H9 (cell line): ENCODE measurements around the gene TPD52L2. TPM values are rescaled to one million over a fixed set of nuclear protein-coding genes. Genes with fewer than 3 reads are reported as not detected.

Source experiments
- DNase-seq: peaks from one replicate; pipeline ENCODE4 v3.0.0-alpha.2; 2017
- H2AFZ ChIP-seq: one replicate; pipeline ENCODE4 v1.6.1; 2013; ENCODE audit warnings: mild to moderate bottlenecking, low read length, control low read depth, moderate library complexity
- H2AK5ac ChIP-seq: 2 replicates; pipeline ENCODE4 v1.6.1; 2013; ENCODE audit warnings: low read length, control low read depth, mixed read lengths; ENCODE audit not compliant: insufficient read length
- H2BK120ac ChIP-seq: one replicate; pipeline ENCODE4 v1.6.1; 2013; ENCODE audit warnings: low read depth, mild to moderate bottlenecking, low read length, control low read depth, inconsistent platforms; ENCODE audit not compliant: poor library complexity, severe bottlenecking
- H2BK12ac ChIP-seq: 2 replicates; pipeline ENCODE4 v1.6.1; 2013; ENCODE audit warnings: low read length, control low read depth, mixed read lengths, low read depth; ENCODE audit not compliant: insufficient read length
- H2BK15ac ChIP-seq: 2 replicates; pipeline ENCODE4 v1.6.1; 2013; ENCODE audit warnings: low read depth, low read length, control low read depth
- H2BK20ac ChIP-seq: one replicate; pipeline ENCODE4 v1.6.1; 2013; ENCODE audit warnings: low read depth, mild to moderate bottlenecking, low read length, control low read depth, inconsistent platforms; ENCODE audit not compliant: poor library complexity, severe bottlenecking
- H2BK5ac ChIP-seq: 2 replicates; pipeline ENCODE4 v1.6.1; 2013; ENCODE audit warnings: low read length, control low read depth, mixed read lengths; ENCODE audit not compliant: insufficient read length
- H3K14ac ChIP-seq: 2 replicates; pipeline ENCODE4 v1.6.1; 2013; ENCODE audit warnings: low read length, control low read depth; ENCODE audit not compliant: insufficient read depth
- H3K18ac ChIP-seq: 2 replicates; pipeline ENCODE4 v1.6.1; 2013; ENCODE audit warnings: low read depth, mild to moderate bottlenecking, mixed read lengths, low read length, control low read depth; ENCODE audit not compliant: insufficient read length
- H3K23ac ChIP-seq: 2 replicates; pipeline ENCODE4 v1.6.1; 2013; ENCODE audit warnings: low read length, control low read depth, mixed read lengths, low read depth; ENCODE audit not compliant: insufficient read length
- H3K23me2 ChIP-seq: 2 replicates; pipeline ENCODE4 v1.6.1; 2013; ENCODE audit warnings: low read depth, mild to moderate bottlenecking, mixed read lengths, low read length, control low read depth; ENCODE audit not compliant: insufficient read length, poor library complexity, severe bottlenecking
- H3K27ac ChIP-seq: 2 replicates; pipeline ENCODE4 v1.5.1; 2013; ENCODE audit warnings: low read length, control low read depth, mixed read lengths, low read depth; ENCODE audit not compliant: insufficient read length
- H3K27me3 ChIP-seq: 2 replicates; pipeline ENCODE4 v1.6.1; 2013; ENCODE audit warnings: low read length, control low read depth, inconsistent platforms; ENCODE audit not compliant: insufficient read depth
- H3K4ac ChIP-seq: 2 replicates; pipeline ENCODE4 v1.6.1; 2013; ENCODE audit warnings: low read depth, mild to moderate bottlenecking, control low read depth, inconsistent platforms, low read length, moderate library complexity
- H3K4me1 ChIP-seq: 2 replicates; pipeline ENCODE4 v1.6.1; 2013; ENCODE audit warnings: low read length, control low read depth, inconsistent platforms; ENCODE audit not compliant: insufficient read depth
- H3K4me2 ChIP-seq: 2 replicates; pipeline ENCODE4 v1.6.1; 2013; ENCODE audit warnings: low read length, control low read depth, mixed read lengths; ENCODE audit not compliant: insufficient read length, insufficient read depth
- H3K56ac ChIP-seq: 2 replicates; pipeline ENCODE4 v1.6.1; 2013; ENCODE audit warnings: low read depth, mild to moderate bottlenecking, mixed read lengths, low read length, control low read depth; ENCODE audit not compliant: insufficient read length
- H3K79me1 ChIP-seq: 2 replicates; pipeline ENCODE4 v1.6.1; 2013; ENCODE audit warnings: low read depth, mild to moderate bottlenecking, moderate library complexity, low read length, control low read depth, inconsistent platforms; ENCODE audit not compliant: insufficient read depth, poor library complexity, severe bottlenecking
- H3K79me2 ChIP-seq: 2 replicates; pipeline ENCODE4 v1.6.1; 2013; ENCODE audit warnings: low read length, control low read depth, inconsistent platforms; ENCODE audit not compliant: insufficient read depth
- H3K9ac ChIP-seq: 2 replicates; pipeline ENCODE4 v1.6.1; 2013; ENCODE audit warnings: low read length, control low read depth, mixed read lengths; ENCODE audit not compliant: insufficient read length; ENCODE audit errors: extremely low read depth
- H3K9me3 ChIP-seq: one replicate; pipeline ENCODE4 v1.6.1; 2013; ENCODE audit warnings: low read depth, low read length, inconsistent platforms; ENCODE audit not compliant: control insufficient read depth
- H3T11ph ChIP-seq: one replicate; pipeline ENCODE4 v1.6.1; 2013; ENCODE audit warnings: mild to moderate bottlenecking, low read length, control low read depth, inconsistent platforms
- H4K20me1 ChIP-seq: one replicate; pipeline ENCODE4 v1.6.1; 2013; ENCODE audit not compliant: control insufficient read depth, insufficient read length, insufficient read depth
- H4K5ac ChIP-seq: 2 replicates; pipeline ENCODE4 v1.6.1; 2013; ENCODE audit warnings: low read depth, mild to moderate bottlenecking, mixed read lengths, low read length, control low read depth; ENCODE audit not compliant: insufficient read length
- H4K8ac ChIP-seq: replicated peaks from 2 replicates; pipeline ENCODE4 v1.6.1; 2013; ENCODE audit warnings: low read length, control low read depth, mixed read lengths, low read depth; ENCODE audit not compliant: insufficient read length
- H4K91ac ChIP-seq: 2 replicates; pipeline ENCODE4 v1.6.1; 2013; ENCODE audit warnings: low read depth, mild to moderate bottlenecking, moderate library complexity, mixed read lengths, low read length, control low read depth; ENCODE audit not compliant: insufficient read length
- H3K27ac Mint-ChIP-seq, 3 experiments: 2 replicates in 2 of 3; 3 replicates in 1 of 3; pipeline ENCODE4 v1.8.0; 2020 to 2021; ENCODE audit warnings: mixed read lengths in 3 of 3, mild to moderate bottlenecking in 1 of 3, moderate library complexity in 1 of 3
- H3K27me3 Mint-ChIP-seq: 2 replicates; pipeline ENCODE4 v1.8.0; 2021; ENCODE audit warnings: low read depth, mild to moderate bottlenecking, moderate library complexity, mixed read lengths
- H3K36me3 Mint-ChIP-seq, 3 experiments: 2 replicates in 2 of 3; 3 replicates in 1 of 3; pipeline ENCODE4 v1.8.0; 2020 to 2021; ENCODE audit warnings: low read depth in 3 of 3, mixed read lengths in 3 of 3; ENCODE audit not compliant: insufficient read depth in 1 of 3
- H3K4me1 Mint-ChIP-seq, 2 experiments: 2 replicates each; pipeline ENCODE4 v1.8.0; 2020; ENCODE audit warnings: mixed read lengths in 2 of 2
- H3K4me3 Mint-ChIP-seq, 2 experiments: 2 replicates in 1 of 2; 3 replicates in 1 of 2; pipeline ENCODE4 v1.8.0; 2020 to 2021; ENCODE audit warnings: mild to moderate bottlenecking in 2 of 2, mixed read lengths in 2 of 2, moderate library complexity in 1 of 2
- H3K9me3 Mint-ChIP-seq, 2 experiments: 2 replicates in 1 of 2; 3 replicates in 1 of 2; pipeline ENCODE4 v1.8.0; 2020; ENCODE audit warnings: mild to moderate bottlenecking in 2 of 2, mixed read lengths in 2 of 2, moderate library complexity in 1 of 2
- WGBS: extraction: QIAGEN DNeasy Blood & Tissue Kit; methylation state at CpG from one replicate; pipeline ENCODE4 v1.1.7; 2013; ENCODE audit warnings: missing lambda C conversion rate, low lambda C conversion rate, mixed read lengths; ENCODE audit not compliant: insufficient read length; ENCODE audit errors: extremely low coverage; 5-methylcytosine and 5-hydroxymethylcytosine counted together
- total RNA-seq: library from RNA; stranded (reverse); gene quantifications from 2 replicates; pipeline ENCODE4 v1.2.1, GENCODE V29; 2021
- TF ChIP-seq, protein P1 (sequence below): fragments of 200-600 bp; sonication (generic); conservative IDR thresholded peaks from 3 replicates; pipeline ENCODE4 v1.8.0; 2021; ENCODE audit warnings: antibody characterized with exemption, mild to moderate bottlenecking

TPD52L2 gene
- total RNA-seq, 1 experiment from 2014 or later, result 94.1 TPM

DNA sequence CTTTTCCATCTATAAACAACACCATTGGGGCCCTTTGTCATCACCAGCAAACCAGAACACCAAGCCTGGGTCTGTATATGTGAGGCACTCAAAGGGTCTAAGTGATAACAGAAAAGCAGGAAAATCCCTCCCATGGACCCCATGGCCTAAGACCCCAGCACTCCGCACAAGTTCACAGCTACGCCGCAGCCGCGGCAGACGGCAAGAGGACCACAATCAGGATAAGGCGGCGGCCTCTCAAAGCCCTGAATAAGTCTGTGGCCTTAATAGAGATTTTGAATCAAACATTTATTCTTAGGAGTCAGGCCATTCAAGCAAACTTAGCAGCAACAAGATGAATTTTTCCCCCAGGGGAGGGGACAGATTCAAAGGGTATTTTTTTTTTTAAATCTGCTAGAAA lies 36.9 kb upstream of the TPD52L2 start:
- Mint-ChIP-seq H3K27ac (no peak overlapping the region), H3K36me3 (peaks cover 0 to 5% (median 5%) of the 10 kb centered on the region in 3 experiments; a peak in 5 of 7 replicates), H3K9me3 (no peaks in the 10 kb centered on the region; a peak in 2 of 5 replicates), H3K4me1 (peaks cover 28 to 35% of the 10 kb centered on the region in 2 experiments), H3K4me3 (no peak overlapping the region), H3K27me3 (peaks cover 26% of the 10 kb centered on the region)
- no peak overlapping the region for H3K14ac ChIP-seq
- H3K4me2 ChIP-seq, result no peak overlapping the region
- no peak overlapping the region for H3K23ac ChIP-seq
- H3K4ac ChIP-seq, result no peak overlapping the region
- peaks cover 4% of the 10 kb centered on the region for H3K79me1 ChIP-seq
- no peaks in the 10 kb centered on the region for H3K9me3 ChIP-seq
- no peak overlapping the region for H2BK12ac ChIP-seq
- no peak overlapping the region for H2AK5ac ChIP-seq
- H3K56ac ChIP-seq, result no peak overlapping the region
- no peak overlapping the region for H2BK5ac ChIP-seq
- no peak overlapping the region for H3K9ac ChIP-seq
- peaks cover 4% of the 10 kb centered on the region; the same call in 1 of the 2 replicates for H3K4me1 ChIP-seq
- H2BK15ac ChIP-seq, result no peak overlapping the region
- no peak for DNase-seq
- TF ChIP-seq, protein P1, sequence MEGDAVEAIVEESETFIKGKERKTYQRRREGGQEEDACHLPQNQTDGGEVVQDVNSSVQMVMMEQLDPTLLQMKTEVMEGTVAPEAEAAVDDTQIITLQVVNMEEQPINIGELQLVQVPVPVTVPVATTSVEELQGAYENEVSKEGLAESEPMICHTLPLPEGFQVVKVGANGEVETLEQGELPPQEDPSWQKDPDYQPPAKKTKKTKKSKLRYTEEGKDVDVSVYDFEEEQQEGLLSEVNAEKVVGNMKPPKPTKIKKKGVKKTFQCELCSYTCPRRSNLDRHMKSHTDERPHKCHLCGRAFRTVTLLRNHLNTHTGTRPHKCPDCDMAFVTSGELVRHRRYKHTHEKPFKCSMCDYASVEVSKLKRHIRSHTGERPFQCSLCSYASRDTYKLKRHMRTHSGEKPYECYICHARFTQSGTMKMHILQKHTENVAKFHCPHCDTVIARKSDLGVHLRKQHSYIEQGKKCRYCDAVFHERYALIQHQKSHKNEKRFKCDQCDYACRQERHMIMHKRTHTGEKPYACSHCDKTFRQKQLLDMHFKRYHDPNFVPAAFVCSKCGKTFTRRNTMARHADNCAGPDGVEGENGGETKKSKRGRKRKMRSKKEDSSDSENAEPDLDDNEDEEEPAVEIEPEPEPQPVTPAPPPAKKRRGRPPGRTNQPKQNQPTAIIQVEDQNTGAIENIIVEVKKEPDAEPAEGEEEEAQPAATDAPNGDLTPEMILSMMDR, result no peak
- no peak overlapping the region for H2AFZ ChIP-seq
- peaks cover 4% of the 10 kb centered on the region; the same call in 1 of the 2 replicates for H3K27me3 ChIP-seq
- H4K20me1 ChIP-seq, result no peaks in the 10 kb centered on the region
- H4K5ac ChIP-seq, result no peak overlapping the region
- H3K79me2 ChIP-seq, result peaks cover 11% of the 10 kb centered on the region; the same call in 1 of the 2 replicates
- H4K91ac ChIP-seq, result no peak overlapping the region
- H3K18ac ChIP-seq, result no peak overlapping the region
- H4K8ac ChIP-seq, result no peak overlapping the region
- H3K23me2 ChIP-seq, result peaks cover 8% of the 10 kb centered on the region
- no peak overlapping the region for H2BK20ac ChIP-seq
- H3K27ac ChIP-seq, result no peak overlapping the region
- no peak overlapping the region for H3T11ph ChIP-seq
- WGBS, result no CpG with 5 or more reads among the region's 8 CpGs
- no peak overlapping the region for H2BK120ac ChIP-seq
